Hepatocyte (in vitro differentiated cells): ENCODE measurements around the gene UCHL3.

ENCODE experiments used
- EZH2 ChIP-seq: fragments of 200-600 bp; sonication (generic); IDR thresholded peaks from 2 replicates; pipeline ENCODE4 v1.6.1; 2016; ENCODE audit warnings: antibody characterized with exemption, mild to moderate bottlenecking, borderline replicate concordance
- EZH2phosphoT487 ChIP-seq: fragments of 200-600 bp; sonication (generic); IDR thresholded peaks from one replicate; pipeline ENCODE4 v1.6.1; 2018; ENCODE audit warnings: antibody characterized with exemption, mild to moderate bottlenecking, low read depth, moderate library complexity; ENCODE audit not compliant: unreplicated experiment, severe bottlenecking
- TF ChIP-seq, protein P1 (sequence below): fragments of 200-600 bp; sonication (generic); IDR thresholded peaks from 2 replicates; pipeline ENCODE4 v1.5.1; 2016; ENCODE audit warnings: antibody characterized with exemption, mild to moderate bottlenecking; ENCODE audit not compliant: poor library complexity

DNA sequence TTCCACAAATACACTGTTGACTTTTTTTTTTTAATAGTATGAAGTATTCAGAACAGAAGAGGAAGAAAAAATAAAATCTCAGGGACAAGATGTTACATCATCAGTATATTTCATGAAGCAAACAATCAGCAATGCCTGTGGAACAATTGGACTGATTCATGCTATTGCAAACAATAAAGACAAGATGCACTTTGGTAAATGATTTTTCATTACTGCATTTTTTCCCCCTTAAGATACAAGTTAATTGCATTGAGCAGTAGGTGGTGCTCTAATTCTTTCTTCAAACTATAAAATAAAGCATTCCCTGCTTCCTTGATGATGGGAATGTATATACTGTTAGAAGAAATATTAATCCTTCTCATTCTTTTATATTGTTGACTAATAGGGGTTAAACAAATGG, 17.1 kb downstream of the UCHL3 start:
- TF ChIP-seq, protein P1, sequence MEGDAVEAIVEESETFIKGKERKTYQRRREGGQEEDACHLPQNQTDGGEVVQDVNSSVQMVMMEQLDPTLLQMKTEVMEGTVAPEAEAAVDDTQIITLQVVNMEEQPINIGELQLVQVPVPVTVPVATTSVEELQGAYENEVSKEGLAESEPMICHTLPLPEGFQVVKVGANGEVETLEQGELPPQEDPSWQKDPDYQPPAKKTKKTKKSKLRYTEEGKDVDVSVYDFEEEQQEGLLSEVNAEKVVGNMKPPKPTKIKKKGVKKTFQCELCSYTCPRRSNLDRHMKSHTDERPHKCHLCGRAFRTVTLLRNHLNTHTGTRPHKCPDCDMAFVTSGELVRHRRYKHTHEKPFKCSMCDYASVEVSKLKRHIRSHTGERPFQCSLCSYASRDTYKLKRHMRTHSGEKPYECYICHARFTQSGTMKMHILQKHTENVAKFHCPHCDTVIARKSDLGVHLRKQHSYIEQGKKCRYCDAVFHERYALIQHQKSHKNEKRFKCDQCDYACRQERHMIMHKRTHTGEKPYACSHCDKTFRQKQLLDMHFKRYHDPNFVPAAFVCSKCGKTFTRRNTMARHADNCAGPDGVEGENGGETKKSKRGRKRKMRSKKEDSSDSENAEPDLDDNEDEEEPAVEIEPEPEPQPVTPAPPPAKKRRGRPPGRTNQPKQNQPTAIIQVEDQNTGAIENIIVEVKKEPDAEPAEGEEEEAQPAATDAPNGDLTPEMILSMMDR = peak; percentile 59
- TF ChIP-seq EZH2 (no peak), EZH2phosphoT487 (no peak)
